ENCODE measurements around the gene DDX43.
"Not testable (repeated sequence)": the region's sequence is repeated elsewhere in the genome, so short reads cannot be mapped to it uniquely, and the experiment has no call there.

- not testable (repeated sequence) for TF ChIP-seq CTCF, POLR2A (IDR thresholded peaks at IDR 0.05)
Observed at GRCh38 chr6:73459474-73459873, 64.8 kb downstream of the DDX43 start.

All from lower leg skin (tissue), 3 donors.